Left hindlimb (tissue), 1 donor: ENCODE results near the gene DGKA.
"Not testable (repeated sequence)": the region's sequence is repeated elsewhere in the genome, so short reads cannot be mapped to it uniquely, and the experiment has no call there.

Experiments
- DNase-seq: peaks from one replicate; pipeline ENCODE4 v3.0.0-alpha.2; 2018

The DGKA gene

GRCh38 chr12:55969356-55969755 is 38.4 kb downstream of the DGKA start:
- DNase-seq: no peak

DNA sequence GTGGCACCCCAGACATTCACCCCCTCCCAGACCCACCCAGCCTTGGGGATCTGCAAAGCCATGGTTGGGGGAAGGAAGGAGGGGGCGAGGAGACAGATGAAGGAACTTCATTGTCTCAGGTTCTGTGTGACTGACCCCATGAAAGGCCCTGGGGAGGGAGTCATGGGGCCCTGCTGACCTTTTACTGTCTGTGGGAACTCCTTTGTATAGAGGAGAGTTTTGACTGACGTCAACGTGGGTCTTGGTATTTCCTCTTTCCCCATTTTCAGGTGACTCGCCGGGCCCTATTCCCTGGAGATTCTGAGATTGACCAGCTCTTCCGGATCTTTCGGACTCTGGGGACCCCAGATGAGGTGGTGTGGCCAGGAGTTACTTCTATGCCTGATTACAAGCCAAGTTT is 39.8 kb downstream of the DGKA start:
- DNase-seq: no peak

- no peak for DNase-seq
Observed at GRCh38 chr12:55972042-55972441, 41.1 kb downstream of the DGKA start.

- no peak for DNase-seq
Observed at GRCh38 chr12:55972456-55972855, 41.5 kb downstream of the DGKA start.

- peak; percentile 54 for DNase-seq
Observed at GRCh38 chr12:55972911-55973598, 42.1 kb downstream of the DGKA start.

GRCh38 chr12:55973599-55974307 is 42.8 kb downstream of the DGKA start, which contains the start of gene RAB5B:
Gene RAB5B, plus strand, starts transcription at chr12:55974078. Its CDS starts 12,883 bp downstream, at chr12:55986961.
- peak; percentile 100 for DNase-seq

- DNase-seq: peak; percentile 70
Observed at GRCh38 chr12:55974308-55974730, 43.4 kb downstream of the DGKA start.

GRCh38 chr12:55978393-55978792 is 47.4 kb downstream of the DGKA start:
- no peak for DNase-seq

- no peak for DNase-seq
Observed at GRCh38 chr12:55979069-55979468, 48.1 kb downstream of the DGKA start.

- DNase-seq: not testable (repeated sequence)
Observed at GRCh38 chr12:55981882-55982281, 50.9 kb downstream of the DGKA start.

- no peak for DNase-seq
Observed at GRCh38 chr12:55982319-55982936, 51.5 kb downstream of the DGKA start.

GRCh38 chr12:55983232-55983842 is 52.4 kb downstream of the DGKA start:
- DNase-seq: no peak

DNA sequence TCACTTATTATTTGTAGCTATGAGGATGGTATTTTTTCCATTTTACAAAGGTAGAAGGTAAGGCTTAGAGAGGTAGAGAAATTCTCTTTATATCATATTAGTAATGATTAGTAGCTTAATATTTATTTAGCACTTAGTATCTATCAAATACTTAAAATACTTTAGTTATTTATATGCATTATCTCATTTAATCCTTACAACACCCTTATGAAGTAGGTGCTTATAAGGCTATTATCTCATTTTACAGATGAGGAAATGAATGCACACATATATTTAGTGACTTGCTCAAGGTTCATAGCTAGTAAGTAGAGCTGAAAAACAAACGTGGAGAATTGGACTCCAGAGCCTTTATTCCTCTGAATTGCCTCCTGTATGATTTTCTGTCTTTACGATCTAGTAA is 53.9 kb downstream of the DGKA start:
- DNase-seq: no peak

- no peak for DNase-seq
Observed at GRCh38 chr12:55985341-55985740, 54.4 kb downstream of the DGKA start.

DNA sequence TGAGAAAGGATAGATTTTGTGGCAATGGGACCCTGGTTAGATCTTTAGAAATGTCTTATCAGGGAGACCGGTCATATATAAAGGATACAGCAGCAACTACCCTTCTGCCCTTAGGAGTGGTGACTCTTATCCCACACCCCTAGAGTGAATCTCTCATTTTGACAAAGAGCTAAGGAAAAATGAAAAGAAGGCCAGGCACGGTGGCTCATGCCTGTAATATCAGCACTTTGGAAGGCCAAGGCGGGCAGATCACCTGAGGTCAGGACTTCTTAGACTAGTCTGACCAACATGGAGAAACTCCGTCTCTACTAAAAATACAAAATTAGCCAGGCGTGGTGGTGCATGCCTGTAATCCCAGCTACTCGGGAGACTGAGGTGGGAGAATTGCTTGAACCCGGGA is 55.0 kb downstream of the DGKA start:
- not testable (repeated sequence) for DNase-seq

DNA sequence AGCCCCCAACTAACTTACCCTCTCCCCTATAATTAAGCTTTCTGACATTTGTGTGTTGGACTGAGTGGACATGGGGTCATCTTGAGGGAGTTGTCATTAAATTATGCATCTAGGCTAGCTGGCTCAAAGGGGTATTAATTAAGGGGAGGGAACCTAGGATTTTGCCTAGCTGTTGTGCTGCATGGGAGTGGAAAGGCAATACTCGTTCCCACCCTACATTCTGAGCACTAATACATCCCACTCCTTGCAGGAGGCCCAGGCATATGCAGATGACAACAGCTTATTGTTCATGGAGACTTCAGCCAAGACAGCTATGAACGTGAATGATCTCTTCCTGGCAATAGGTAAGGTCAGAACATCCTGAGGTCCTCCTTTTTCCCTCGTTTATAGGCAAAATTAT is 60.1 kb downstream of the DGKA start:
- no peak for DNase-seq

DNA sequence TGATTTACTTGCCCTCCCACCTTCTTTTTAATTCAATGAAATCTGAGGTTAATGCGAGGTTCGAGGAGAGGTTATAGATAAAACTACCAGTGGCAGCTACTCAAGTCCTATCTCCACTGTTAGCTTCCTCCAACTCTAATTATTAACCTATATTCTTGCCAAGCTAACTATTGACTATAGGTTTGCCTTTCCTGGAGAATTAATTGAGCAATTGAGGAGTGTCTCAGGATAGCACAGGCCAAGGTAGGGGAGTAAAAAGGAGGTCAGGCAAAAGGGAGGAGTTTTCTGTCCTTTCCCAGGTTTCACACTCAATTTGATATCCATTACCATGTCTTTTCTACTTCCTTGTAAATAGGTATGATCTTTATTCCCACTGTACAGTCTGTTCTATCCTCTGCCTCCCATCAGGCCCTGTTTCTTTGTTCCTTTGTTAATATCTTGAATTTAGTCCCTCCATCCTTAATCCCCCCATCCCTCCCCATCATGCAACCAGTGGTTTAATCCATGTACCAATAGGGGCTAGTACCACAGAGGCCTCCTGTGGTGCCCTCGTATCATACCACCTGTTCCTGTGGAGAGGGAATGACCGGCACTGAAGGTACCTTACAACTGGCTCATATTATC is 62.4 kb downstream of the DGKA start:
- no peak for DNase-seq

- no peak for DNase-seq
Observed at GRCh38 chr12:55995366-55995765, 64.4 kb downstream of the DGKA start.

- peak; percentile 59 for DNase-seq
Observed at GRCh38 chr12:55996201-55996714, 65.3 kb downstream of the DGKA start.

DNA sequence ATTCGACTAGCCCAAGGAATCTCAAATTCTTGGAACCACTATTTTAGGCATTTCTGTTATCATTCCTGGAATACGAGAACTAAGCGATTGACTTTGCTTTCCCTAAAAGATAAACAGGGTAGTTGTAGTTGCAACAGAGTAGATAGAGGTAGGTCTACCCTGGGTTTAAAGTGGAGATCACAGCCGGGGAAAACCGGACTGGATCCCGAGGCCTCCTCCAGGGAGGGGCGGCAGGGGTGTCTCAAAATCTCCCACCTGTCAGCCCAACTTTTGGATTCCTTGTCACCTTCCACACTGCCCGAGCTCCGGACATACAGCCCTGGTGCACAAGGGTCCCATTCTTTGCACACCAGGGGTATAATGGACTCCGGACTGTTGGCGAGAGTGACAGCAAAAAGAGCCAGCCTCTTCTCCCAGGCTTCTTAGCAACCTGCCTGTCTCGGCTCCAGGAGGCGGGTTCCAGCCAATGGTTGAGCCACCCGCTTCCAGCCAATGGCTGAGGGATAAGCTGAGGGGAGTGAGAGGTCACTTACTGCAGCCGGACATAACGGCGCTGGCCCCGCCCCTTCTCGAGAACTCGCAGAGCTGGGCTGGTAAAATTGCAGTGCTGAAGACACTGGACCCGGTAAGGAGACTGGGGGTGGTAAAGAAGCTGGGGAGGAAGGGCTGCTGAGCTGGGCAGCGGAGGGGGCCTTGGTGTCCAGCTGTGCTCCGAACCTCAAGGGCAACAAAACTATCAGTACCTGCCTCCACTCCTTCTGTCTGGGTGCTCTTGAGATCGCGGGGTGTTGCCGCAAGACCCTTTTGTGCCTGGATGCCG is 66.0 kb downstream of the DGKA start, which contains the start of gene SUOX:
Gene SUOX, plus strand, starts transcription at position 562 of the 820 bp plus-strand sequence. CDS start 4,946 bp downstream, outside the sequence.
- DNase-seq: peak; percentile 97

DNA sequence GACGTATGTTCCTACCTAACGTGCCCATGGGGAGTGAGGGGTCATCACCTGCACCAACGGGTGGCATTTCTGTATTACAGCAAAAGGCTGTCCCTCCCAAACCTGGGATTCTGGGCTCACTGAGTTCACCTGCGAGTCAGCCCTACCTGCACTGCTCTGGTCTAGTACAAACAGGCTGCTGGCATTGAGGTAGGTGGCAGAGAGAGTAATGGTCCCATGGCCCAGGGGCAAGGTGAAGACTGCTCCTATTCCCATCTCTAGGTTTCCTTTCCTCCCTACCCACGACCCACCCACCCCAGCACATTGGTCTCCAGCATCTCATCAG is 66.5 kb downstream of the DGKA start:
- DNase-seq: no peak

- not testable (repeated sequence) for DNase-seq
Observed at GRCh38 chr12:55999522-55999921, 68.6 kb downstream of the DGKA start.
